Measurements from ENCODE around the gene SLC27A5. TPM values are rescaled to one million over a fixed set of nuclear protein-coding genes. Genes with fewer than 3 reads are reported as not detected.

Gene SLC27A5
- total and polyA plus RNA-seq, 2 of the 13 experiments (the other 11 are each of a cell fraction or from before 2014, with no cell fraction given) = 30.3 to 40.2 TPM

DNA sequence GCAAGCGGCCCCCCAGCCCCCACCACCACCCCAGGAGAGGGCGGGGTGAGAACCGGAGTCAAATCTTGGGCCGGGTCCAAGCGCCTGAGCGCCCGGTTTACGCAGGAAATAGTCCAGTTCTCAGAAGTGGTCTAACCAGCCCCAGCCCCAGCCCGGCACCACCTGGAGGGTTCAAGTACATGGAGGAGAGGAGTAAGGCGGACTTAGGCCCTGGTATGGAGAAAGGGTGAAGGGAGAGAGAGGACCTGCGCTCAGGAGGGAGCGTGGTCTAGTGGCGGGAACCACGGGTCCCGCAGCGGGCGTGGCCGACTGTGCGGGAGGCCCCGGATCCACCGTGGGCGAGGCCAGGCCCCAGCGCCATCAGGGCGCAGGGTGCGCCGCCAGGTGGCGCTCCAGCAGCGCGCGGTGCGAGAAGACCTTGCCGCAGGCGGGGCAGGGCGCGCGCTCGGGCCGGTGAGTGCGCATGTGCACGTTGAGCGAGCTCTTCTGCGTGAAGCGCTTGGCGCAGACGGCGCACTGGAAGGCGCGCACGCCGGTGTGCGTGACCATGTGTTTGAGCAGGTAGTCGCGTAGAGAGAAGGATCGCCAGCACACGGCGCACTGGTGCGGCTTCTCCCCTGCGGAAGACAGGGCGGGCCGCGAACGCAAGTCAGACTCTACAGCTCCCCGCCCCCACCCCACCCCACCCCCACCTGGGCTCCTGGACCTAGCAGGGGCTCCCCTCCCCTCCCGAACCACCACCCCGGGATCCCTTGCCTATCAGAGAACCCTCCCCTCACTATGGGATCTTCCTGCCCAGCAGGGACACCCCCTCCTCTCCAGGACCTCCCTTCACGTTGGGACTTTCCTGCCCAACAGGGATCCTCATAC is 2.1 kb upstream of the SLC27A5 start (continued):
- TF ChIP-seq ZNF121 (CRISPR knock-in tag; IDR thresholded peaks at IDR 0.05) (no peak), ZNF629 (CRISPR knock-in tag; conservative IDR thresholded peaks at IDR 0.05) (no peak), MYC (CRISPR knock-in tag; IDR thresholded peaks at IDR 0.05; ENCODE audit: borderline replicate concordance) (peak; percentile 98), ZNF75D (CRISPR knock-in tag; IDR thresholded peaks at IDR 0.05; ENCODE audit: borderline replicate concordance) (no peak), HOXA3 (CRISPR knock-in tag; IDR thresholded peaks at IDR 0.05) (peak; percentile 94), ZFYVE20 (CRISPR knock-in tag; IDR thresholded peaks at IDR 0.05; ENCODE audit: borderline replicate concordance, low read depth) (no peak), ZNF510 (CRISPR knock-in tag; IDR thresholded peaks at IDR 0.05; ENCODE audit: low read depth) (no peak), SNAI1 (CRISPR knock-in tag; IDR thresholded peaks at IDR 0.05; ENCODE audit: borderline replicate concordance) (no peak), NFE2L2 (IDR thresholded peaks at IDR 0.05; ENCODE audit: low read length) (no peak), ZNF713 (CRISPR knock-in tag; IDR thresholded peaks at IDR 0.05) (no peak; the same call in 1 of the 2 replicates), PITX1 (CRISPR knock-in tag; IDR thresholded peaks at IDR 0.05) (no peak), KDM2A (CRISPR knock-in tag; IDR thresholded peaks at IDR 0.05; ENCODE audit: borderline replicate concordance, low read depth) (peak; percentile 96), KLF15 (CRISPR knock-in tag; IDR thresholded peaks at IDR 0.05; ENCODE audit: borderline replicate concordance) (no peak), ZNF557 (CRISPR knock-in tag; IDR thresholded peaks at IDR 0.05) (no peak)
- TF ChIP-seq, protein P1, sequence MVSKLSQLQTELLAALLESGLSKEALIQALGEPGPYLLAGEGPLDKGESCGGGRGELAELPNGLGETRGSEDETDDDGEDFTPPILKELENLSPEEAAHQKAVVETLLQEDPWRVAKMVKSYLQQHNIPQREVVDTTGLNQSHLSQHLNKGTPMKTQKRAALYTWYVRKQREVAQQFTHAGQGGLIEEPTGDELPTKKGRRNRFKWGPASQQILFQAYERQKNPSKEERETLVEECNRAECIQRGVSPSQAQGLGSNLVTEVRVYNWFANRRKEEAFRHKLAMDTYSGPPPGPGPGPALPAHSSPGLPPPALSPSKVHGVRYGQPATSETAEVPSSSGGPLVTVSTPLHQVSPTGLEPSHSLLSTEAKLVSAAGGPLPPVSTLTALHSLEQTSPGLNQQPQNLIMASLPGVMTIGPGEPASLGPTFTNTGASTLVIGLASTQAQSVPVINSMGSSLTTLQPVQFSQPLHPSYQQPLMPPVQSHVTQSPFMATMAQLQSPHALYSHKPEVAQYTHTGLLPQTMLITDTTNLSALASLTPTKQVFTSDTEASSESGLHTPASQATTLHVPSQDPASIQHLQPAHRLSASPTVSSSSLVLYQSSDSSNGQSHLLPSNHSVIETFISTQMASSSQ (IDR thresholded peaks at IDR 0.05; ENCODE audit: low read depth) = no peak
- TF ChIP-seq, protein P1 (CRISPR knock-in tag; IDR thresholded peaks at IDR 0.05; ENCODE audit: borderline replicate concordance) = peak; percentile 54; the same call in 1 of the 2 replicates
- TF ChIP-seq, protein P2, sequence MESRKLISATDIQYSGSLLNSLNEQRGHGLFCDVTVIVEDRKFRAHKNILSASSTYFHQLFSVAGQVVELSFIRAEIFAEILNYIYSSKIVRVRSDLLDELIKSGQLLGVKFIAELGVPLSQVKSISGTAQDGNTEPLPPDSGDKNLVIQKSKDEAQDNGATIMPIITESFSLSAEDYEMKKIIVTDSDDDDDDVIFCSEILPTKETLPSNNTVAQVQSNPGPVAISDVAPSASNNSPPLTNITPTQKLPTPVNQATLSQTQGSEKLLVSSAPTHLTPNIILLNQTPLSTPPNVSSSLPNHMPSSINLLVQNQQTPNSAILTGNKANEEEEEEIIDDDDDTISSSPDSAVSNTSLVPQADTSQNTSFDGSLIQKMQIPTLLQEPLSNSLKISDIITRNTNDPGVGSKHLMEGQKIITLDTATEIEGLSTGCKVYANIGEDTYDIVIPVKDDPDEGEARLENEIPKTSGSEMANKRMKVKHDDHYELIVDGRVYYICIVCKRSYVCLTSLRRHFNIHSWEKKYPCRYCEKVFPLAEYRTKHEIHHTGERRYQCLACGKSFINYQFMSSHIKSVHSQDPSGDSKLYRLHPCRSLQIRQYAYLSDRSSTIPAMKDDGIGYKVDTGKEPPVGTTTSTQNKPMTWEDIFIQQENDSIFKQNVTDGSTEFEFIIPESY (CRISPR knock-in tag; IDR thresholded peaks at IDR 0.05) = peak; percentile 75
- TF ChIP-seq, protein P3, sequence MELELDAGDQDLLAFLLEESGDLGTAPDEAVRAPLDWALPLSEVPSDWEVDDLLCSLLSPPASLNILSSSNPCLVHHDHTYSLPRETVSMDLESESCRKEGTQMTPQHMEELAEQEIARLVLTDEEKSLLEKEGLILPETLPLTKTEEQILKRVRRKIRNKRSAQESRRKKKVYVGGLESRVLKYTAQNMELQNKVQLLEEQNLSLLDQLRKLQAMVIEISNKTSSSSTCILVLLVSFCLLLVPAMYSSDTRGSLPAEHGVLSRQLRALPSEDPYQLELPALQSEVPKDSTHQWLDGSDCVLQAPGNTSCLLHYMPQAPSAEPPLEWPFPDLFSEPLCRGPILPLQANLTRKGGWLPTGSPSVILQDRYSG (CRISPR knock-in tag; IDR thresholded peaks at IDR 0.05) = peak; percentile 69; the same call in 1 of the 2 replicates
- TF ChIP-seq, protein P4, sequence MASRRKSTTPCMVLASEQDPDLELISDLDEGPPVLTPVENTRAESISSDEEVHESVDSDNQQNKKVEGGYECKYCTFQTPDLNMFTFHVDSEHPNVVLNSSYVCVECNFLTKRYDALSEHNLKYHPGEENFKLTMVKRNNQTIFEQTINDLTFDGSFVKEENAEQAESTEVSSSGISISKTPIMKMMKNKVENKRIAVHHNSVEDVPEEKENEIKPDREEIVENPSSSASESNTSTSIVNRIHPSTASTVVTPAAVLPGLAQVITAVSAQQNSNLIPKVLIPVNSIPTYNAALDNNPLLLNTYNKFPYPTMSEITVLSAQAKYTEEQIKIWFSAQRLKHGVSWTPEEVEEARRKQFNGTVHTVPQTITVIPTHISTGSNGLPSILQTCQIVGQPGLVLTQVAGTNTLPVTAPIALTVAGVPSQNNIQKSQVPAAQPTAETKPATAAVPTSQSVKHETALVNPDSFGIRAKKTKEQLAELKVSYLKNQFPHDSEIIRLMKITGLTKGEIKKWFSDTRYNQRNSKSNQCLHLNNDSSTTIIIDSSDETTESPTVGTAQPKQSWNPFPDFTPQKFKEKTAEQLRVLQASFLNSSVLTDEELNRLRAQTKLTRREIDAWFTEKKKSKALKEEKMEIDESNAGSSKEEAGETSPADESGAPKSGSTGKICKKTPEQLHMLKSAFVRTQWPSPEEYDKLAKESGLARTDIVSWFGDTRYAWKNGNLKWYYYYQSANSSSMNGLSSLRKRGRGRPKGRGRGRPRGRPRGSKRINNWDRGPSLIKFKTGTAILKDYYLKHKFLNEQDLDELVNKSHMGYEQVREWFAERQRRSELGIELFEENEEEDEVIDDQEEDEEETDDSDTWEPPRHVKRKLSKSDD (CRISPR knock-in tag; IDR thresholded peaks at IDR 0.05; ENCODE audit: low read depth) = peak; percentile 80

Data from HepG2 (cell line).